ENCODE data around the gene SPRR2E.

- TF ChIP-seq TCF7L2 (IDR thresholded peaks at IDR 0.05; ENCODE audit: borderline replicate concordance, low read depth, low read length) (no peak), ZBTB26 (tag by site-specific recombination; optimal IDR thresholded peaks at IDR 0.05) (no peak), CTCF (tag by site-specific recombination; IDR thresholded peaks at IDR 0.05) (no peak), ZBTB21 (tag by site-specific recombination; IDR thresholded peaks at IDR 0.05) (no peak), ZNF292 (tag by site-specific recombination; IDR thresholded peaks at IDR 0.05; ENCODE audit: borderline replicate concordance, low read depth) (no peak), ZNF280C (tag by site-specific recombination; IDR thresholded peaks at IDR 0.05) (no peak), ZNF629 (tag by site-specific recombination; IDR thresholded peaks at IDR 0.05) (no peak), ZFHX2 (tag by site-specific recombination; conservative IDR thresholded peaks at IDR 0.05) (no peak), ZNF501 (tag by site-specific recombination; IDR thresholded peaks at IDR 0.05) (no peak)
Observed at GRCh38 chr1:153140484-153140883, 46.2 kb upstream of the SPRR2E start.
